ENCODE data around the gene CEP72. TPM values are rescaled to one million over a fixed set of nuclear protein-coding genes. Genes with fewer than 3 reads are reported as not detected.

CEP72 gene
- total RNA-seq, 1 donor from 2014 or later, result 11.9 TPM

Other genes with a start within 250 kb of the CEP72 start
- gene EXOC3, start 169.2 kb upstream of the CEP72 start, total RNA-seq (ENCODE audit: unreplicated experiment), result 43.9 TPM
- gene SLC9A3, start 87.9 kb upstream of the CEP72 start, total RNA-seq (ENCODE audit: unreplicated experiment), result 1.1 TPM
- gene TPPP, start 81.0 kb downstream of the CEP72 start, total RNA-seq (ENCODE audit: unreplicated experiment), result 0.05 TPM
- gene ZDHHC11B, start 172.4 kb downstream of the CEP72 start, total RNA-seq (ENCODE audit: unreplicated experiment), result not detected
- 14.3 TPM for gene ZDHHC11, start 238.6 kb downstream of the CEP72 start, total RNA-seq (ENCODE audit: unreplicated experiment)

Data from endothelial cell (in vitro differentiated cells).